Measurements from ENCODE around the gene RGS6. TPM values are rescaled to one million over a fixed set of nuclear protein-coding genes. Genes with fewer than 3 reads are reported as not detected.

RGS6 gene
- total and polyA plus RNA-seq, 4 experiments from 2014 or later, result 0.32 TPM; not detected in 3

DNA sequence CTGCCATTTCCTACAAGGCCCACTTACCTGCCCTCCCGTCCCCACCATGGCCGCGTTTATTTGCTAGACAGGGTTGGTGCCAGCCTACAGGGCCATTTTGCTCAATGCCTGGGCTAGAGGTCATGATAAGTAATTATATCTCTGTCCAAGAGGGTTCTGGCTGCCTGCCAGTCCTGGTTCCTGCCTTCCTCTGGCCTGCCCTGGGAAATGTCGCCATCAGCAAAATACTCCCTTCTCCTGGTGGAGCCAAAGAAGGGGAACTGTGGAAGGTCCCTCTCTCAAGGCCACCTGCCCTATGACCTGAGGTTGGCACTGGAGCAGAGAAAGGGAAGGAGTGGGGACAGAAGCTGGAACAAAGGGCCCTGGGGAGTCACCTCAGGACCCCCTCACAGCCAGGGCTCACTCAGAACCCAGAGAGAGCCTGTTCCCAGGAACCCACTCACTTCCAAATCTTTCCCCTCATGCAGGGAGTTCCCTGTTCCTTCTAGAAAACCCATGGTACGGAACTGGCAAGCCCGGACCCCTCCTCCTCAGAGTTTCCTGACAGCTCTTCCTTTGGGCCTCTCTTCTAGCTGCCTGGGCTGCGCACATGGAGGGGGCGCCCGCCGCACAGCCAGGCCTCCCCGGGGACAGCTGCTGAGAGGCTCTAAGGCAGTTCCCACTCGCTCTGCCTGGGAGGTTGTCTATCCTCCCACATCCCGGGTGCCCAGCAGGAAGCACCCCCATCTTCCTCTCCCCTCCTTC lies 681.2 kb downstream of the RGS6 start:
- Histone ChIP-seq H3K36me3 (ENCODE audit: insufficient read depth, low read length) (no peaks in the 10 kb centered on the region), H3K4me3 (ENCODE audit: low read length in 2 of 2) (no peak overlapping the region), H3K4me1 (ENCODE audit: insufficient read depth, low read length) (no peaks in the 10 kb centered on the region), H3K27ac (ENCODE audit: low read depth, low read length) (no peak overlapping the region), H3K27me3 (ENCODE audit: insufficient read depth, low read length) (no peaks in the 10 kb centered on the region), H3K9me3 (ENCODE audit: control insufficient read depth in 1 of 2, low read length in 2 of 2) (no peaks in the 10 kb centered on the region)
- intact Hi-C loops (cut with micrococcal nuclease), result no loop called here
- no peaks in the 10 kb centered on the region for H3K9me3 Mint-ChIP-seq
- H3K36me3 Mint-ChIP-seq, result no peaks in the 10 kb centered on the region
- DNase-seq, result no peak
- H3K4me1 Mint-ChIP-seq, result peaks cover 0 to 2% (median 0%) of the 10 kb centered on the region in 4 donors
- peaks cover 2 to 9% of the 10 kb centered on the region in 2 donors for H3K27me3 Mint-ChIP-seq
- no peak overlapping the region for H3K4me3 Mint-ChIP-seq
- ChIA-PET CTCF (ENCODE audit: partially characterized antibody) (interaction anchor here (1.0 kb wide), 1 partner anchor 44 kb away, joined by 3 read pairs; no protein-coding TSS in a partner anchor), POLR2A (ENCODE audit: partially characterized antibody) (no interaction called here)
- H3K27ac Mint-ChIP-seq, result no peak overlapping the region

DNA sequence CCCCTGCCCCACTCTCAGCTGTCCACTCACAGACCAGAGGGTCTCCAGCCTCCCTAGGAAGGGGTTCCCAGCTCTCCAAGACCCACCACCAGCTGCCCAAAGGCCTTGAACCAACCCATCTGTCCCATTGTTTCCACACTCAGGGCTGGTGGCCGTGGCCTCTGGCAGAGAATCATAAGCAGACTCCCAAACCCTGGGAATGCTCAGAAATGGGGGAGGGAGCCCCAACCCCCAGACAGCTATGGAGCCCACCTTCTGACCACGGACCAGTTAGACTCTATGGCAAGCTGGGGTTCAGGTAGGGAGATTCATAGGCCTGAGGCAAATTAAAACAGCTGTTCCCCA lies 681.7 kb downstream of the RGS6 start:
- intact Hi-C loops (cut with micrococcal nuclease), result no loop called here
- Mint-ChIP-seq H3K9me3 (no peaks in the 10 kb centered on the region), H3K36me3 (no peaks in the 10 kb centered on the region), H3K27ac (no peak overlapping the region), H3K27me3 (peaks cover 2 to 9% of the 10 kb centered on the region in 2 donors), H3K4me3 (no peak overlapping the region), H3K4me1 (peaks cover 0 to 2% (median 0%) of the 10 kb centered on the region in 4 donors)
- ChIA-PET CTCF (ENCODE audit: partially characterized antibody) (interaction anchor here (1.0 kb wide), 1 partner anchor 44 kb away, joined by 3 read pairs; no protein-coding TSS in a partner anchor), POLR2A (ENCODE audit: partially characterized antibody) (no interaction called here)
- H3K27ac ChIP-seq (ENCODE audit: low read depth, low read length), result no peak overlapping the region
- no peaks in the 10 kb centered on the region for H3K36me3 ChIP-seq (ENCODE audit: insufficient read depth, low read length)
- H3K4me1 ChIP-seq (ENCODE audit: insufficient read depth, low read length), result no peaks in the 10 kb centered on the region
- DNase-seq, result no peak
- no peak overlapping the region for H3K4me3 ChIP-seq (ENCODE audit: low read length in 2 of 2)
- no peaks in the 10 kb centered on the region for H3K9me3 ChIP-seq (ENCODE audit: control insufficient read depth in 1 of 2, low read length in 2 of 2)
- H3K27me3 ChIP-seq (ENCODE audit: insufficient read depth, low read length), result no peaks in the 10 kb centered on the region

GRCh38 chr14:72614365-72614764 lies 682.1 kb downstream of the RGS6 start:
- intact Hi-C loops (cut with micrococcal nuclease), result no loop called here
- Histone ChIP-seq H3K9me3 (ENCODE audit: control insufficient read depth in 1 of 2, low read length in 2 of 2) (no peaks in the 10 kb centered on the region), H3K27me3 (ENCODE audit: insufficient read depth, low read length) (no peaks in the 10 kb centered on the region), H3K4me1 (ENCODE audit: insufficient read depth, low read length) (no peaks in the 10 kb centered on the region), H3K27ac (ENCODE audit: low read depth, low read length) (no peak overlapping the region), H3K4me3 (ENCODE audit: low read length in 2 of 2) (no peak overlapping the region), H3K36me3 (ENCODE audit: insufficient read depth, low read length) (no peaks in the 10 kb centered on the region)
- Mint-ChIP-seq H3K4me1 (peaks cover 0 to 2% (median 0%) of the 10 kb centered on the region in 4 donors), H3K4me3 (no peak overlapping the region), H3K27me3 (peaks cover 2 to 8% of the 10 kb centered on the region in 2 donors), H3K27ac (no peak overlapping the region), H3K36me3 (no peaks in the 10 kb centered on the region), H3K9me3 (no peaks in the 10 kb centered on the region)
- ChIA-PET CTCF (ENCODE audit: partially characterized antibody) (interaction anchor here (1.0 kb wide), 1 partner anchor 45 kb away, joined by 3 read pairs; no protein-coding TSS in a partner anchor), POLR2A (ENCODE audit: partially characterized antibody) (no interaction called here)
- no peak for DNase-seq

DNA sequence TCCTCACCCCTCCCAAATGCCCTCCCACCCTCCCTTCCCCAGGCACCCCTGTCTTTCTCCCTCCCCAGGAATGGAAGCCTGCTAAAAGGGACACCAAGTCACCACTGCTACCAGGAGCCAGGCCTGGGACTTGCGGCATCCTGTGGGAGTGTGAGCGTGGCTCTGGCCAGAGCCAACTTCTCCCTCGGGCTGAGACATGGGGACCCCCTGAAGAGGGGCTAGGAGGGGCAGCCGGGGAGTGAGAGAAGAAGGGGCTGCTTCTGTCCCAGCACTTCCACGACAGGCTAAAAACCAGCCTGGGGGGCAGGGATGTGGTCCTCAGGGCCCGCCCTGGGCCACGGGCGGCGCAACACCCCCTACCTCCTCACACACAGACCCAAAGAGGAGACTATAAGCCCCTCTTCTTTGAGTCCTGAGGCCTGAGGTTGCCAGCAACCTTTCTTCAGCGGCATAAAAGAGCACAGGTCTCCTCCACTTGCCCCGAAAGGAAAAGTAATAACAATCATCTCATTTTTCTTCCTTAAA lies 682.7 kb downstream of the RGS6 start:
- Mint-ChIP-seq H3K27ac (no peak overlapping the region), H3K27me3 (peaks cover 4 to 7% of the 10 kb centered on the region in 2 donors), H3K4me3 (no peak overlapping the region), H3K4me1 (peaks cover 0 to 2% (median 0%) of the 10 kb centered on the region in 4 donors), H3K9me3 (no peaks in the 10 kb centered on the region), H3K36me3 (no peaks in the 10 kb centered on the region)
- CTCF ChIA-PET (ENCODE audit: partially characterized antibody), result no interaction called here
- H3K4me1 ChIP-seq (ENCODE audit: insufficient read depth, low read length), result no peaks in the 10 kb centered on the region
- no peak overlapping the region for H3K4me3 ChIP-seq (ENCODE audit: low read length in 2 of 2)
- no peak for DNase-seq
- no peak overlapping the region for H3K27ac ChIP-seq (ENCODE audit: low read depth, low read length)
- intact Hi-C loops (cut with micrococcal nuclease), result no loop called here
- no peaks in the 10 kb centered on the region for H3K36me3 ChIP-seq (ENCODE audit: insufficient read depth, low read length)
- POLR2A ChIA-PET (ENCODE audit: partially characterized antibody), result no interaction called here
- no peaks in the 10 kb centered on the region for H3K27me3 ChIP-seq (ENCODE audit: insufficient read depth, low read length)
- H3K9me3 ChIP-seq (ENCODE audit: control insufficient read depth in 1 of 2, low read length in 2 of 2), result no peaks in the 10 kb centered on the region

DNA sequence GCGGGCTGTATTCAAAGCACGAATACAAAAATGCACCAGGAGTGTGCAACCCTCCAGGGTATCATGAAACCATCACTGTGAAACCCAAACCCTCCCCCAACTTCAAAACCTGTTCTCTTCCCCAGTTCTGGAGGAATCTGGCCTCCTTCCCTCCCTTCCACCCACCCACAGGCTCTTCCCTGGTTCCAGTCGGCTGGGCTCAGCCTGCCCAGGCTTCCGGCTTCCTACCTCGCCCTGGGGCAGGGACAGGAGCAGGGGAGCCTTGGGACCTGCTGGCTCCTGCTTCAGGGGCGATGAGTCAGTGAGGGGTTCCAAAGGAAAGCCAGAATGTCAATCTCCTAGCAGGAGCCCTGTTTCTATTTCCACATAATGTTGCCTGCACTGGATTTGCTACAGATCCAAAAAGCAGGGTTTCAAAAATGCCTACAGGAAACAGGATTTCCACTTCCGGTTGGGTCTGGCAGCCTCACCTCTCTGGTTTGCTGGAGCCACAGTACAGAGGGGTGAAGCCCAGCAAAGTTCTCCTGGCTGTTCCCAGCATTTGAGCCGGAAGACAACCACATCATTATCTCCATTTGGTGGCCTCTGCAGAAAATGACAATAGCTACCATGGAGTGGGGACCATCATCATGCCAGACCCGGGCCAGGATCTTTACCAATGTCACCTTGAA lies 683.4 kb downstream of the RGS6 start:
- no peaks in the 10 kb centered on the region for H3K27me3 ChIP-seq (ENCODE audit: insufficient read depth, low read length)
- Mint-ChIP-seq H3K27me3 (peaks cover 4 to 8% of the 10 kb centered on the region in 2 donors), H3K9me3 (no peaks in the 10 kb centered on the region), H3K4me3 (no peak overlapping the region), H3K27ac (no peak overlapping the region), H3K4me1 (peaks cover 0 to 2% (median 0%) of the 10 kb centered on the region in 4 donors), H3K36me3 (no peaks in the 10 kb centered on the region)
- ChIA-PET CTCF (ENCODE audit: partially characterized antibody) (no interaction called here), POLR2A (ENCODE audit: partially characterized antibody) (no interaction called here)
- no peaks in the 10 kb centered on the region for H3K4me1 ChIP-seq (ENCODE audit: insufficient read depth, low read length)
- no peaks in the 10 kb centered on the region for H3K36me3 ChIP-seq (ENCODE audit: insufficient read depth, low read length)
- DNase-seq, result no peak
- no peak overlapping the region for H3K27ac ChIP-seq (ENCODE audit: low read depth, low read length)
- no peak overlapping the region for H3K4me3 ChIP-seq (ENCODE audit: low read length in 2 of 2)
- intact Hi-C loops (cut with micrococcal nuclease), result no loop called here
- no peaks in the 10 kb centered on the region for H3K9me3 ChIP-seq (ENCODE audit: control insufficient read depth in 1 of 2, low read length in 2 of 2)

Small RNA genes lying within 50 kb of the gene (microRNA-seq; reads per million reads assigned to microRNA genes)
- not detected for gene MIR7843 (ENCODE audit: borderline microRNAs expressed, borderline number of aligned reads, borderline replicate concordance)
